Thyroid gland (tissue), 4 donors: ENCODE measurements around the gene PARPBP. TPM values are rescaled to one million over a fixed set of nuclear protein-coding genes. Genes with fewer than 3 reads are reported as not detected.
"Not testable (repeated sequence)": the region's sequence is repeated elsewhere in the genome, so short reads cannot be mapped to it uniquely, and the experiment has no call there.

Experiments
- DNase-seq, 2 donors: peaks; one replicate each; pipeline ENCODE4 v3.0.0-alpha.2; 2019
- H3K27ac ChIP-seq, 3 donors: fragments of 200-600 bp; sonication (generic); 1 replicate in 2 of 3; 2 replicates in 1 of 3; pipeline ENCODE4 v1.5.1; 2016 to 2019; ENCODE audit warnings: mild to moderate bottlenecking in 1 of 3, moderate library complexity in 1 of 3
- H3K27me3 ChIP-seq: fragments of 200-600 bp; sonication (generic); one replicate; pipeline ENCODE4 v1.5.1; 2019
- H3K36me3 ChIP-seq, 2 donors: fragments of 200-600 bp; sonication (generic); one replicate each; pipeline ENCODE4 v1.5.1; 2016 to 2019
- H3K4me1 ChIP-seq, 2 donors: fragments of 200-600 bp; sonication (generic); one replicate each; pipeline ENCODE4 v1.5.1; 2017 to 2019
- H3K4me3 ChIP-seq, 3 donors: fragments of 200-600 bp; sonication (generic); replicated peaks in 1 of 3; 1 replicate in 2 of 3; 2 replicates in 1 of 3; pipeline ENCODE4 v1.5.1; 2016; ENCODE audit warnings: mild to moderate bottlenecking in 1 of 3
- H3K9me3 ChIP-seq: fragments of 200-600 bp; sonication (generic); one replicate; pipeline ENCODE4 v1.5.1; 2017
- POLR2A ChIP-seq, 2 donors: fragments of 450-650 bp; IDR thresholded peaks; one replicate each; pipeline ENCODE4 v1.6.1; 2017; ENCODE audit warnings: antibody characterized with exemption in 2 of 2, mild to moderate bottlenecking in 2 of 2, moderate library complexity in 1 of 2
- WGBS, 2 donors: methylation state at CpG; one replicate each; pipeline ENCODE4 v1.1.5; 2017; 5-methylcytosine and 5-hydroxymethylcytosine counted together
- intact Hi-C: fragments of 100-400 bp; cut with DNase I; formaldehyde crosslinking; loops from one replicate; pipeline ENCODE4 v1.15.1; 2023
- small RNA-seq: library from RNA; depleted of rRNA; stranded (forward); fragments of <200 nt; gene quantifications from one replicate; pipeline ENCODE3, GENCODE V24; 2016
- total RNA-seq, 4 donors: library from RNA; depleted of rRNA; stranded (reverse); fragments of >200 nt; gene quantifications; one replicate each; pipeline ENCODE4 v1.2.3, GENCODE V29; 2016
- TF ChIP-seq, protein P1 (sequence below), 6 experiments: fragments of 200-600 bp in 3 of 6; fragments of 450-650 bp in 3 of 6; sonication (generic) in 3 of 6; IDR thresholded peaks; one replicate each; pipeline ENCODE4 v1.5.1; 2016 to 2019; ENCODE audit warnings: antibody characterized with exemption in 6 of 6, mild to moderate bottlenecking in 2 of 6, inconsistent platforms in 1 of 6, moderate library complexity in 1 of 6

Gene PARPBP
- total RNA-seq, 4 donors from 2014 or later: 0.98 to 3.9 (median 2.5) TPM

DNA sequence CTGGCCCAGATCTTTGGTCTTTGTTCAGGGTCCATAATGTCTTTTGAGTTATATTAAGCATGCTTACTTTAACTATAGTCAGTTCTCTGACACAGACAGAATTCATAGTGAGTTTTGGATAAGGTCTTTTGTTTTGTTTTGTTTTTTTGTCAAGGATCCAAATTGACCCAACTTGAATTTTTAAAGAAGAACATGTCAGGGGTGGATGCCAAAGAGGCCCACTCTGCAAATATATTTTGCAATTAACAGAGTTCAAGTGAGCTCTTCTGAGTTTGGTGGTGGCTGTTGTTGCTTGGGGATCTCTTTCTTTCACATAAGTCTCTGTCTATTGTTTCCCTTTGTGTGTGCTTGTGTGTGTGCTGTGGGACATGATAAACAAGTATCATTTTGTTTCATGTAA, 112.1 kb downstream of the PARPBP start:
- Histone ChIP-seq H3K27me3 (no peaks in the 10 kb centered on the region), H3K4me1 (peaks cover 20% of the 10 kb centered on the region in 2 donors), H3K9me3 (no peaks in the 10 kb centered on the region), H3K4me3 (no peak overlapping the region), H3K27ac (peak overlapping the region in 1 of 3 donors; percentile 26), H3K36me3 (no peaks in the 10 kb centered on the region)
- intact Hi-C loops: no loop called here
- DNase-seq: peak; percentile 13 to 18
- TF ChIP-seq, protein P1, sequence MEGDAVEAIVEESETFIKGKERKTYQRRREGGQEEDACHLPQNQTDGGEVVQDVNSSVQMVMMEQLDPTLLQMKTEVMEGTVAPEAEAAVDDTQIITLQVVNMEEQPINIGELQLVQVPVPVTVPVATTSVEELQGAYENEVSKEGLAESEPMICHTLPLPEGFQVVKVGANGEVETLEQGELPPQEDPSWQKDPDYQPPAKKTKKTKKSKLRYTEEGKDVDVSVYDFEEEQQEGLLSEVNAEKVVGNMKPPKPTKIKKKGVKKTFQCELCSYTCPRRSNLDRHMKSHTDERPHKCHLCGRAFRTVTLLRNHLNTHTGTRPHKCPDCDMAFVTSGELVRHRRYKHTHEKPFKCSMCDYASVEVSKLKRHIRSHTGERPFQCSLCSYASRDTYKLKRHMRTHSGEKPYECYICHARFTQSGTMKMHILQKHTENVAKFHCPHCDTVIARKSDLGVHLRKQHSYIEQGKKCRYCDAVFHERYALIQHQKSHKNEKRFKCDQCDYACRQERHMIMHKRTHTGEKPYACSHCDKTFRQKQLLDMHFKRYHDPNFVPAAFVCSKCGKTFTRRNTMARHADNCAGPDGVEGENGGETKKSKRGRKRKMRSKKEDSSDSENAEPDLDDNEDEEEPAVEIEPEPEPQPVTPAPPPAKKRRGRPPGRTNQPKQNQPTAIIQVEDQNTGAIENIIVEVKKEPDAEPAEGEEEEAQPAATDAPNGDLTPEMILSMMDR (IDR thresholded peaks at IDR 0.05): no peak
- TF ChIP-seq POLR2A (IDR thresholded peaks at IDR 0.05): no peak

DNA sequence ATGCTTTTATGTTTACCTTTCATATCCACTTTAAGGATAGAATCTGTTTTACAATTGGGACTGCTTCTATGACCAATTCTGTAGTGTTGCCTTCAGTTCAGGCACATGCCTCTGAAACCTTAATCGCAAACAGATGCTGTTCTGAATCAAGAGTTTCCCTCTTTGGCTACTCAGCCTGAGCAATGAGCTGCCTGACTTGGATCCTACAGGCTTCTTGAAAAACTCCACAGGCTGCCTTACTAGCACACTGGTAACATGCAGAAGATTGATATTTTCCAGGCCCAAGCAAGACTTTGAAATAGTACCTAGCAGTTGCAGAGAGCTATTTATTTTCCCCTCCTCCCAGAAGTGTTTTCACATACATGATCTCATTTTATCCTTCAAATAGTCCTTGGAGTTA, 112.5 kb downstream of the PARPBP start:
- H3K9me3 ChIP-seq: no peaks in the 10 kb centered on the region
- H3K4me1 ChIP-seq: peaks cover 20% of the 10 kb centered on the region in 2 donors
- no peak overlapping the region for H3K4me3 ChIP-seq
- H3K27me3 ChIP-seq: no peaks in the 10 kb centered on the region
- H3K27ac ChIP-seq: peak overlapping the region in 1 of 3 donors; percentile 26
- H3K36me3 ChIP-seq: no peaks in the 10 kb centered on the region
- intact Hi-C loops: no loop called here
- WGBS, 2 donors: 43 to 45% methylated on average over 1 of the region's 1 CpG
- TF ChIP-seq, protein P1 (IDR thresholded peaks at IDR 0.05): no peak
- TF ChIP-seq POLR2A (IDR thresholded peaks at IDR 0.05): no peak
- peak; percentile 2 to 3 for DNase-seq

DNA sequence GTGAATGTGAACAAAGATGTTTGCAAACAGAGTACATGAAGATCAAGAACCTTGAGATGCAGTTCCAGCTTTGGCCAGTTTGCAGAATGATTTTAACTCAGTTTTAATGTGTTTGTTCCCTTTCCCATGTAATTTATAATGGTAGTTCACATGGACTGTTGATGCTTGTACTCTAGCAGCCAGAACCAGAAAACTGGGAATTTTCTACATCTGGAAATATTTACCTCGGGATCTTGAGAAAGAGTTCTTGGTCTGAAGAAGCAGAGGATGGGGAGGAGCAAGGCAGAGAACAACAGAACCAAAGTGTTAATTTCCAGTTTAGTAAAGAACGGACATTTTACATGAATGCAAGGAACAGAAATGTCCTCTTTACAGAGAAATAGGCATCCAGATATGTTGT, 114.6 kb downstream of the PARPBP start:
- 70 to 75% methylated on average over 2 of the region's 2 CpGs for WGBS, 2 donors
- H3K4me3 ChIP-seq: no peak overlapping the region
- peaks cover 20% of the 10 kb centered on the region in 2 donors for H3K4me1 ChIP-seq
- H3K27me3 ChIP-seq: no peaks in the 10 kb centered on the region
- no peaks in the 10 kb centered on the region for H3K36me3 ChIP-seq
- no peak overlapping the region for H3K27ac ChIP-seq
- DNase-seq: no peak
- intact Hi-C loops: no loop called here
- no peaks in the 10 kb centered on the region for H3K9me3 ChIP-seq
- TF ChIP-seq POLR2A (IDR thresholded peaks at IDR 0.05): no peak
- TF ChIP-seq, protein P1 (IDR thresholded peaks at IDR 0.05): no peak

DNA sequence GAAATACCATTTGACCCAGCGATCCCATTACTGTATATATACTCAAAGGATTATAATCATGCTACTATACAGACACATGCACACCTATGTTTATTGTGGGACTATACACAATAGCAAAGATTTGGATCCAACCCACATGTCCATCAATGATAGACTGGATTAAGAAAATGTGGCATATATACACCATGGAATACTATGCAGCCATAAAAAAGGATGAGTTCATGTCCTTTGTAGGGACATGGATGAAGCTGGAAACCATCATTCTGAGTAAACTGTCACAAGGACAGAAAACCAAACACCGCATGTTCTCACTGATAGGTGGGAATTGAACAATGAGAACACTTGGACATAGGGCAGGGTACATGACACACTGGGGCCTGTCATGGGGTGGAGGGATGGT, 120.9 kb downstream of the PARPBP start:
- not testable (repeated sequence) for H3K36me3 ChIP-seq

More for the DNA sequence above, 120.9 kb downstream of the PARPBP start:
- DNase-seq, H3K4me1 ChIP-seq, H3K27me3 ChIP-seq, intact Hi-C loops, H3K9me3 ChIP-seq, H3K27ac ChIP-seq, H3K4me3 ChIP-seq: not testable (repeated sequence)
- 95 to 96% methylated on average over 2 of the region's 2 CpGs for WGBS, 2 donors

Small RNA genes lying within 50 kb of the gene (small RNA-seq; reads per million reads assigned to genes)
- gene RN7SL793P: not detected

Other genes starting within 250 kb of the PARPBP start
- gene DRAM1, start 242.6 kb upstream of the PARPBP start, total RNA-seq: 10 to 100 TPM in 3 of 4 donors, 1 to 10 TPM in 1; 7.8 to 31.0 (median 14.1) TPM
- 10 to 100 TPM; 82.8 to 96.2 (median 89.2) TPM for gene WASHC3, start 58.2 kb upstream of the PARPBP start, total RNA-seq
- 10 to 100 TPM; 20.8 to 27.9 (median 24.6) TPM for gene NUP37, start 69 bp upstream of the PARPBP start, total RNA-seq
- not detected for gene PMCH, start 77.7 kb downstream of the PARPBP start, total RNA-seq